HG03039 (cell line): Measurements from ENCODE around the gene PTGR2.
"Not testable (repeated sequence)": the region's sequence is repeated elsewhere in the genome, so short reads cannot be mapped to it uniquely, and the experiment has no call there.

ENCODE experiments used
- ATAC-seq: cut with Tn5 transposase; IDR thresholded peaks from one replicate; pipeline ENCODE4 v1.9.1; 2021; ENCODE audit warnings: mild to moderate bottlenecking, moderate library complexity; ENCODE audit not compliant: unreplicated experiment

PTGR2 gene

GRCh38 chr14:73851567-73852382 is at the start of gene PTGR2:
Gene PTGR2, plus strand, starts transcription at chr14:73851831. Its CDS starts 7,032 bp downstream, at chr14:73858863.
- ATAC-seq, result peak; percentile 75

GRCh38 chr14:73802431-73803188 is 49.0 kb upstream of the PTGR2 start:
- no peak for ATAC-seq

GRCh38 chr14:73804636-73805035 is 47.0 kb upstream of the PTGR2 start:
- no peak for ATAC-seq

GRCh38 chr14:73807457-73807856 is 44.2 kb upstream of the PTGR2 start:
- no peak for ATAC-seq

- no peak for ATAC-seq
These were observed 42.2 kb upstream of the PTGR2 start for GRCh38 chr14:73809391-73809790.

GRCh38 chr14:73810478-73811163 is 41.0 kb upstream of the PTGR2 start:
- no peak for ATAC-seq

- ATAC-seq, result no peak
These were observed 40.5 kb upstream of the PTGR2 start for GRCh38 chr14:73811164-73811503.

GRCh38 chr14:73814153-73814552 is 37.5 kb upstream of the PTGR2 start:
- ATAC-seq, result no peak

- no peak for ATAC-seq
These were observed 35.8 kb upstream of the PTGR2 start for GRCh38 chr14:73815849-73816248.

GRCh38 chr14:73816393-73816816 is 35.2 kb upstream of the PTGR2 start:
- ATAC-seq, result no peak

- no peak for ATAC-seq
These were observed 34.5 kb upstream of the PTGR2 start for GRCh38 chr14:73817020-73817655.

GRCh38 chr14:73818821-73819220 is 32.8 kb upstream of the PTGR2 start:
- ATAC-seq, result no peak

GRCh38 chr14:73820631-73821030 is 31.0 kb upstream of the PTGR2 start:
- ATAC-seq, result no peak

- ATAC-seq, result no peak
These were observed 28.2 kb upstream of the PTGR2 start for GRCh38 chr14:73823339-73823885.

- ATAC-seq, result no peak
These were observed 27.5 kb upstream of the PTGR2 start for GRCh38 chr14:73824127-73824526.

- ATAC-seq, result no peak
These were observed 27.1 kb upstream of the PTGR2 start for GRCh38 chr14:73824536-73824935.

GRCh38 chr14:73825551-73826188 is 26.0 kb upstream of the PTGR2 start:
- peak; percentile 72 for ATAC-seq

- ATAC-seq, result not testable (repeated sequence)
These were observed 24.4 kb upstream of the PTGR2 start for GRCh38 chr14:73827190-73827589.

GRCh38 chr14:73829071-73829470 is 22.6 kb upstream of the PTGR2 start:
- no peak for ATAC-seq
